EL (cell line): Measurements from ENCODE around the gene LIX1.
A peak's percentile ranks its signal among the peaks of the same experiment; 100 is the strongest.
"Not testable (repeated sequence)": the region's sequence is repeated elsewhere in the genome, so short reads cannot be mapped to it uniquely, and the experiment has no call there.

Source experiments
- DNase-seq: peaks from one replicate; pipeline ENCODE4 v3.0.0-alpha.2; 2016

Gene LIX1

GRCh38 chr5:97141031-97141430 is 1.4 kb downstream of the LIX1 start:
- DNase-seq = no peak

- not testable (repeated sequence) for DNase-seq
Observed at GRCh38 chr5:97140250-97140649, 2.2 kb downstream of the LIX1 start.

- DNase-seq = no peak
Observed at GRCh38 chr5:97136475-97136874, 5.9 kb downstream of the LIX1 start.

GRCh38 chr5:97135868-97136267 is 6.5 kb downstream of the LIX1 start:
- no peak for DNase-seq

- no peak for DNase-seq
Observed at GRCh38 chr5:97134634-97135033, 7.8 kb downstream of the LIX1 start.

- no peak for DNase-seq
Observed at GRCh38 chr5:97133101-97133500, 9.3 kb downstream of the LIX1 start.

- DNase-seq = no peak
Observed at GRCh38 chr5:97131921-97132320, 10.5 kb downstream of the LIX1 start.

GRCh38 chr5:97131139-97131710 is 11.2 kb downstream of the LIX1 start:
- DNase-seq = peak; percentile 34

- DNase-seq = no peak
Observed at GRCh38 chr5:97127727-97128126, 14.7 kb downstream of the LIX1 start.

GRCh38 chr5:97125125-97125683 is 17.2 kb downstream of the LIX1 start:
- DNase-seq = no peak

- DNase-seq = no peak
Observed at GRCh38 chr5:97124335-97124734, 18.1 kb downstream of the LIX1 start.

- DNase-seq = no peak
Observed at GRCh38 chr5:97121848-97122247, 20.6 kb downstream of the LIX1 start.

GRCh38 chr5:97120195-97120594 is 22.2 kb downstream of the LIX1 start:
- no peak for DNase-seq

- DNase-seq = no peak
Observed at GRCh38 chr5:97119007-97119390, 23.4 kb downstream of the LIX1 start.

- no peak for DNase-seq
Observed at GRCh38 chr5:97118261-97119006, 24.0 kb downstream of the LIX1 start.

- no peak for DNase-seq
Observed at GRCh38 chr5:97115932-97116331, 26.5 kb downstream of the LIX1 start.

GRCh38 chr5:97112230-97112629 is 30.2 kb downstream of the LIX1 start:
- no peak for DNase-seq

- no peak for DNase-seq
Observed at GRCh38 chr5:97111616-97112015, 30.8 kb downstream of the LIX1 start.

- DNase-seq = no peak
Observed at GRCh38 chr5:97111004-97111403, 31.4 kb downstream of the LIX1 start.

- no peak for DNase-seq
Observed at GRCh38 chr5:97107318-97107717, 35.1 kb downstream of the LIX1 start.

- no peak for DNase-seq
Observed at GRCh38 chr5:97106216-97106581, 36.2 kb downstream of the LIX1 start.

GRCh38 chr5:97105501-97106215 is 36.8 kb downstream of the LIX1 start:
- DNase-seq = no peak

GRCh38 chr5:97102010-97102470 is 40.4 kb downstream of the LIX1 start:
- no peak for DNase-seq
